Measurements from ENCODE around the gene ZFYVE1. TPM values are rescaled to one million over a fixed set of nuclear protein-coding genes. Genes with fewer than 3 reads are reported as not detected.

ZFYVE1 gene
- total RNA-seq, 1 experiment from 2014 or later = 14.2 TPM

- H2AK5ac ChIP-seq (ENCODE audit: insufficient read length, low read length) = no peak overlapping the region
- no peak overlapping the region for H3K9ac ChIP-seq (ENCODE audit: extremely low read depth, insufficient read length, low read length)
- no peak overlapping the region for H2BK12ac ChIP-seq (ENCODE audit: insufficient read length, low read depth, low read length)
- no peak overlapping the region for H3K4ac ChIP-seq (ENCODE audit: low read depth, low read length)
- H4K20me1 ChIP-seq (ENCODE audit: control insufficient read depth, insufficient read depth, insufficient read length) = peaks cover 2% of the 10 kb centered on the region
- no peak overlapping the region for H2BK5ac ChIP-seq (ENCODE audit: insufficient read length, low read length)
- H2BK20ac ChIP-seq (ENCODE audit: low read depth, low read length, poor library complexity, severe bottlenecking) = no peak overlapping the region
- WGBS (ENCODE audit: extremely low coverage, insufficient read length, low lambda C conversion rate) = no CpG with 5 or more reads among the region's 17 CpGs
- no peak overlapping the region for H3K14ac ChIP-seq (ENCODE audit: insufficient read depth, low read length)
- H3K23ac ChIP-seq (ENCODE audit: insufficient read length, low read depth, low read length) = no peak overlapping the region
- H3K23me2 ChIP-seq (ENCODE audit: insufficient read length, low read depth, low read length, poor library complexity, severe bottlenecking) = no peaks in the 10 kb centered on the region
- no peak for TF ChIP-seq CTCF (conservative IDR thresholded peaks at IDR 0.05)
- no peak overlapping the region for H3K4me2 ChIP-seq (ENCODE audit: insufficient read depth, insufficient read length, low read length)
- Mint-ChIP-seq H3K4me3 (no peak overlapping the region), H3K27me3 (ENCODE audit: low read depth) (no peaks in the 10 kb centered on the region), H3K9me3 (no peaks in the 10 kb centered on the region), H3K27ac (no peak overlapping the region; a peak in 1 of 7 replicates), H3K36me3 (ENCODE audit: insufficient read depth in 1 of 3, low read depth in 3 of 3) (peaks cover 5 to 41% (median 33%) of the 10 kb centered on the region in 3 experiments; a peak in 6 of 7 replicates), H3K4me1 (peaks cover 0 to 7% of the 10 kb centered on the region in 2 experiments; a peak in 2 of 4 replicates)
- H3T11ph ChIP-seq (ENCODE audit: low read length) = no peak overlapping the region
- H2BK120ac ChIP-seq (ENCODE audit: low read depth, low read length, poor library complexity, severe bottlenecking) = no peak overlapping the region
- H2AFZ ChIP-seq (ENCODE audit: low read length) = no peak overlapping the region
- H3K27me3 ChIP-seq (ENCODE audit: insufficient read depth, low read length) = no peaks in the 10 kb centered on the region
- H3K4me1 ChIP-seq (ENCODE audit: insufficient read depth, low read length) = no peaks in the 10 kb centered on the region
- no peak overlapping the region for H3K27ac ChIP-seq (ENCODE audit: insufficient read length, low read depth, low read length)
- H3K9me3 ChIP-seq (ENCODE audit: control insufficient read depth, low read depth, low read length) = no peaks in the 10 kb centered on the region
- no peaks in the 10 kb centered on the region for H3K79me1 ChIP-seq (ENCODE audit: insufficient read depth, low read depth, low read length, poor library complexity, severe bottlenecking)
- no peak overlapping the region for H2BK15ac ChIP-seq (ENCODE audit: low read depth, low read length)
- no peak overlapping the region for H3K18ac ChIP-seq (ENCODE audit: insufficient read length, low read depth, low read length)
- DNase-seq = no peak
- no peak overlapping the region for H4K91ac ChIP-seq (ENCODE audit: insufficient read length, low read depth, low read length)
- no peaks in the 10 kb centered on the region for H3K79me2 ChIP-seq (ENCODE audit: insufficient read depth, low read length)
- no peak overlapping the region for H4K5ac ChIP-seq (ENCODE audit: insufficient read length, low read depth, low read length)
- no peak overlapping the region for H3K56ac ChIP-seq (ENCODE audit: insufficient read length, low read depth, low read length)
- H4K8ac ChIP-seq (replicated peaks; ENCODE audit: insufficient read length, low read depth, low read length) = no peak overlapping the region
Measured at GRCh38 chr14:72970058-72970630, 56.8 kb downstream of the ZFYVE1 start.
